D721Med (cell line): ENCODE measurements around the gene CERCAM.

ENCODE experiments used
- DNase-seq: peaks from one replicate; pipeline ENCODE4 v3.0.0; 2011; ENCODE audit warnings: low spot score; ENCODE audit not compliant: insufficient read length
- FAIRE-seq: peaks from 2 replicates; lab custom pipeline; 2011; peaks lifted over from hg19 to GRCh38; lab: Jason Lieb, UNC
- TF ChIP-seq, protein P1 (sequence below): IDR thresholded peaks from 2 replicates; pipeline ENCODE4 v1.5.1; 2012; ENCODE audit warnings: mild to moderate bottlenecking, control low read depth; ENCODE audit not compliant: insufficient read depth; ENCODE audit errors: missing control alignments

The CERCAM gene

GRCh38 chr9:128459011-128459410, 38.4 kb downstream of the CERCAM start:
- TF ChIP-seq, protein P1, sequence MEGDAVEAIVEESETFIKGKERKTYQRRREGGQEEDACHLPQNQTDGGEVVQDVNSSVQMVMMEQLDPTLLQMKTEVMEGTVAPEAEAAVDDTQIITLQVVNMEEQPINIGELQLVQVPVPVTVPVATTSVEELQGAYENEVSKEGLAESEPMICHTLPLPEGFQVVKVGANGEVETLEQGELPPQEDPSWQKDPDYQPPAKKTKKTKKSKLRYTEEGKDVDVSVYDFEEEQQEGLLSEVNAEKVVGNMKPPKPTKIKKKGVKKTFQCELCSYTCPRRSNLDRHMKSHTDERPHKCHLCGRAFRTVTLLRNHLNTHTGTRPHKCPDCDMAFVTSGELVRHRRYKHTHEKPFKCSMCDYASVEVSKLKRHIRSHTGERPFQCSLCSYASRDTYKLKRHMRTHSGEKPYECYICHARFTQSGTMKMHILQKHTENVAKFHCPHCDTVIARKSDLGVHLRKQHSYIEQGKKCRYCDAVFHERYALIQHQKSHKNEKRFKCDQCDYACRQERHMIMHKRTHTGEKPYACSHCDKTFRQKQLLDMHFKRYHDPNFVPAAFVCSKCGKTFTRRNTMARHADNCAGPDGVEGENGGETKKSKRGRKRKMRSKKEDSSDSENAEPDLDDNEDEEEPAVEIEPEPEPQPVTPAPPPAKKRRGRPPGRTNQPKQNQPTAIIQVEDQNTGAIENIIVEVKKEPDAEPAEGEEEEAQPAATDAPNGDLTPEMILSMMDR = no peak
- DNase-seq (no peak), FAIRE-seq (no peak)

- TF ChIP-seq, protein P1 = no peak
- no peak for FAIRE-seq
- DNase-seq = no peak
Measured at GRCh38 chr9:128469070-128469469, 48.4 kb downstream of the CERCAM start.

GRCh38 chr9:128470560-128470959, 49.9 kb downstream of the CERCAM start:
- TF ChIP-seq, protein P1 = no peak
- DNase-seq = no peak
- FAIRE-seq = no peak

DNA sequence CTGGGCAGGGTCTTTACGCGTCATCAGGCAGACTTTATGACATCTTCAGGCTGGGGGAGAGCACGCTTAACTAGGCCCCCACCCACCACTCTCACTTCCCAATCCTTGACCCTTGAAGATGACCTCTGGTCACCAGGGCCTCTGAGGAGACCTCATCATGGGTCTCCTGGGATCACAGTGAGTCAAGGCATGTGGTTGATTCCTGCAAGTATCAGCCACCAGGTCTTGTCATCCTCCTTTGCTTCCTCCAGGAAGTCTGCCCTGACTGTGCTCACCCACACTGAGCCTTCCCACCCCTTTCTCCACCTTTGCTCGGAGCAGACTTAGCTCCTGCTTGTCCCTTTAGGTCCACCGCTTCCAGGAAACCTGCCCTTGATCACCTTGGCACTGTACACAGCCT, 52.4 kb downstream of the CERCAM start:
- DNase-seq (no peak), FAIRE-seq (no peak)
- TF ChIP-seq, protein P1 = no peak

- TF ChIP-seq, protein P1 = no peak
- DNase-seq (no peak), FAIRE-seq (no peak)
Measured at GRCh38 chr9:128475867-128476266, 55.2 kb downstream of the CERCAM start.

- TF ChIP-seq, protein P1 = no peak
- DNase-seq (no peak), FAIRE-seq (no peak)
Measured at GRCh38 chr9:128479262-128479661, 58.6 kb downstream of the CERCAM start.

GRCh38 chr9:128481561-128481960, 60.9 kb downstream of the CERCAM start:
- TF ChIP-seq, protein P1 = no peak
- DNase-seq (no peak), FAIRE-seq (no peak)
